HepG2 (cell line): ENCODE measurements around the gene EIF4G3. TPM values are rescaled to one million over a fixed set of nuclear protein-coding genes. Genes with fewer than 3 reads are reported as not detected.

ENCODE experiments used
- ATAC-seq: fragments of 200-7000 bp; cut with Tn5 transposase; 3 replicates; pipeline ENCODE4 v1.9.1; 2020; ENCODE audit warnings: mild to moderate bottlenecking, moderate library complexity
- BruUV-seq: library from RNA; stranded (reverse); fragments of 400-500 nt; replicated peaks from 2 replicates; lab custom pipeline; 2021; lab: Mats Ljungman, UMichigan
- CTCF ChIA-PET: fragments of 300-600 bp; formaldehyde crosslinking; extraction: SDS; loops from one replicate; lab custom pipeline; 2021; ENCODE audit warnings: low total read pairs, inconsistent platforms, low intra/inter-chr PET ratio; lab: Yijun Ruan, JAX
- POLR2A ChIA-PET: fragments of 350-600 bp; sonication (Branson Sonifier 250); formaldehyde crosslinking; loops from one replicate; lab custom pipeline; 2020; ENCODE audit warnings: antibody characterized with exemption, inconsistent platforms; lab: Yijun Ruan, JAX
- DNase-seq: peaks from one replicate; pipeline ENCODE4 v3.0.0-alpha.2; 2015; ENCODE audit warnings: low spot score
- FAIRE-seq: peaks from 3 replicates; lab custom pipeline; 2011; peaks lifted over from hg19 to GRCh38; lab: Jason Lieb, UNC
- H2AFZ ChIP-seq: one replicate; pipeline ENCODE4 v1.6.1; 2011; ENCODE audit warnings: low read length, inconsistent platforms
- H3K27ac ChIP-seq: fragments of 300-600 bp; 3 replicates; pipeline ENCODE4 v1.8.0; 2011; ENCODE audit warnings: mixed run types, mild to moderate bottlenecking, mixed read lengths, low read length, inconsistent platforms; ENCODE audit not compliant: insufficient read depth; ENCODE audit errors: extremely low read length
- H3K27me3 ChIP-seq, 2 experiments: fragments of 200-600 bp in 1 of 2; 2 replicates in 1 of 2; 3 replicates in 1 of 2; pipeline versions ENCODE4 v1.6.0 to v1.8.0; 2011; ENCODE audit warnings: low read length in 2 of 2, mild to moderate bottlenecking in 2 of 2, moderate library complexity in 2 of 2, inconsistent platforms in 1 of 2; ENCODE audit not compliant: insufficient read depth in 2 of 2, control insufficient read depth in 1 of 2
- H3K36me3 ChIP-seq, 2 experiments: fragments of 200-600 bp in 1 of 2; replicated peaks in 1 of 2; 2 replicates in 1 of 2; 3 replicates in 1 of 2; pipeline versions ENCODE4 v1.5.1 to v1.8.0; 2011; ENCODE audit warnings: low read length in 2 of 2, inconsistent platforms in 1 of 2; ENCODE audit not compliant: insufficient read depth in 2 of 2, control insufficient read depth in 1 of 2
- H3K4me1 ChIP-seq: 2 replicates; pipeline ENCODE4 v1.5.1; 2012; ENCODE audit warnings: low read length, inconsistent platforms; ENCODE audit not compliant: insufficient read depth
- H3K4me2 ChIP-seq: 2 replicates; pipeline ENCODE4 v1.6.0; 2011; ENCODE audit warnings: low read depth, low read length, inconsistent platforms
- H3K4me3 ChIP-seq, 3 experiments: fragments of 200-600 bp in 1 of 3; sonication (generic), shearing (Covaris generic) in 1 of 3; replicated peaks in 1 of 3; 2 replicates each; pipeline ENCODE4 v1.5.1; 2011 to 2016; ENCODE audit warnings: low read length in 3 of 3, inconsistent platforms in 2 of 3, low read depth in 2 of 3, mild to moderate bottlenecking in 2 of 3, control low read depth in 1 of 3, mixed read lengths in 1 of 3; ENCODE audit not compliant: insufficient read depth in 1 of 3
- H3K79me2 ChIP-seq: one replicate; pipeline ENCODE4 v1.6.1; 2011; ENCODE audit warnings: low read length, inconsistent platforms; ENCODE audit not compliant: insufficient read depth
- H3K9ac ChIP-seq: 2 replicates; pipeline ENCODE4 v1.6.0; 2011; ENCODE audit warnings: mild to moderate bottlenecking, low read depth, low read length, inconsistent platforms; ENCODE audit not compliant: insufficient read depth
- H3K9me3 ChIP-seq: 2 replicates; pipeline ENCODE4 v1.5.1; 2012; ENCODE audit warnings: mild to moderate bottlenecking, low read length
- H4K20me1 ChIP-seq: 2 replicates; pipeline ENCODE4 v1.6.0; 2011; ENCODE audit warnings: inconsistent platforms, mild to moderate bottlenecking, low read length, moderate library complexity; ENCODE audit not compliant: insufficient read depth
- EEA1 ChIP-seq: sonication (generic); formaldehyde crosslinking; IDR thresholded peaks from 2 replicates; pipeline ENCODE4 v1.5.1; 2020; ENCODE audit warnings: mild to moderate bottlenecking, missing genetic modification reagents, borderline replicate concordance
- ERF ChIP-seq: IDR thresholded peaks from 2 replicates; pipeline ENCODE4 v1.6.1; 2018; ENCODE audit warnings: missing biosample characterization, missing genetic modification reagents
- FOSL1 ChIP-seq: sonication (generic); formaldehyde crosslinking; IDR thresholded peaks from 2 replicates; pipeline ENCODE4 v1.9.0; 2021; ENCODE audit warnings: missing genetic modification reagents, borderline replicate concordance
- HMGA1 ChIP-seq: sonication (generic); formaldehyde crosslinking; conservative IDR thresholded peaks from 2 replicates; pipeline ENCODE4 v1.4.0; 2020; ENCODE audit warnings: missing genetic modification reagents
- HNRNPH1 ChIP-seq: fragments of 200-400 bp; formaldehyde crosslinking; optimal IDR thresholded peaks from 2 replicates; pipeline ENCODE3; 2017; ENCODE audit warnings: mild to moderate bottlenecking, low read depth, low read length
- JUND ChIP-seq: sonication (generic); formaldehyde crosslinking; IDR thresholded peaks from 2 replicates; pipeline ENCODE4 v1.8.0; 2022; ENCODE audit warnings: mild to moderate bottlenecking, missing genetic modification reagents
- KLF12 ChIP-seq: sonication (generic); formaldehyde crosslinking; IDR thresholded peaks from 2 replicates; pipeline ENCODE4 v1.4.0; 2020; ENCODE audit warnings: missing genetic modification reagents, borderline replicate concordance
- MAFG ChIP-seq: sonication (generic); formaldehyde crosslinking; IDR thresholded peaks from 2 replicates; pipeline ENCODE4 v1.5.1; 2020; ENCODE audit warnings: mild to moderate bottlenecking, missing genetic modification reagents
- MEF2D ChIP-seq: sonication (generic); formaldehyde crosslinking; IDR thresholded peaks from 2 replicates; pipeline ENCODE4 v1.5.1; 2020; ENCODE audit warnings: mild to moderate bottlenecking, missing genetic modification reagents
- POLR2AphosphoS5 ChIP-seq: IDR thresholded peaks from 2 replicates; pipeline ENCODE4 v1.6.1; 2012; ENCODE audit warnings: low read depth, low read length
- ZFP82 ChIP-seq: sonication (generic); formaldehyde crosslinking; IDR thresholded peaks from 2 replicates; pipeline ENCODE4 v1.5.1; 2020; ENCODE audit warnings: mild to moderate bottlenecking, missing genetic modification reagents, borderline replicate concordance
- ZNF160 ChIP-seq: sonication (generic); formaldehyde crosslinking; IDR thresholded peaks from 2 replicates; pipeline ENCODE4 v1.8.0; 2022; ENCODE audit warnings: mild to moderate bottlenecking, inconsistent platforms, missing genetic modification reagents
- ZNF256 ChIP-seq: sonication (generic); formaldehyde crosslinking; conservative IDR thresholded peaks from 2 replicates; pipeline ENCODE4 v1.4.0; 2020; ENCODE audit warnings: missing genetic modification reagents
- ZNF766 ChIP-seq: sonication (generic); formaldehyde crosslinking; IDR thresholded peaks from 2 replicates; pipeline ENCODE4 v1.5.0; 2020; ENCODE audit warnings: missing genetic modification reagents, borderline replicate concordance
- ZNF792 ChIP-seq: IDR thresholded peaks from 2 replicates; pipeline ENCODE4 v1.6.1; 2016
- WGBS: methylation state at CpG from one replicate; pipeline ENCODE4 v1.1.6; 2017; ENCODE audit warnings: low lambda C conversion rate; 5-methylcytosine and 5-hydroxymethylcytosine counted together
- in situ Hi-C: cut with HindIII; loops from 2 replicates; pipeline ENCODE4 v1.10.0; 2017; ENCODE audit warnings: low pct_unique_long_range_greater_than_20kb; ENCODE audit not compliant: extremely low pct_ligation_motif_present
- intact Hi-C: fragments of 100-400 bp; cut with micrococcal nuclease; formaldehyde crosslinking; loops from one replicate; pipeline ENCODE4 v1.10.0; 2022; ENCODE audit not compliant: unreplicated experiment
- polyA plus RNA-seq, 8 experiments: library from polyadenylated mRNA; depleted of rRNA in 3 of 8; stranded (reverse) in 7 of 8; unstranded in 1 of 8; fragments of >200 nt; fragmentation: Illumina TruSeq in 4 of 8; extraction: Trizol in 4 of 8; gene quantifications; 2 replicates each; pipeline versions ENCODE4 v1.2.1 to v1.2.3, GENCODE V29; 2011 to 2016; ENCODE audit warnings: low read depth in 4 of 8, missing spikeins in 1 of 8, mixed read lengths in 1 of 8; ENCODE audit not compliant: insufficient read depth in 1 of 8
- total RNA-seq, 5 experiments: library from RNA; depleted of rRNA; stranded (reverse); fragments of >200 nt; fragmentation: Illumina TruSeq; extraction: Trizol; gene quantifications; 2 replicates each; pipeline ENCODE4 v1.2.3, GENCODE V29; 2016; ENCODE audit warnings: low read depth in 1 of 5

Gene EIF4G3
- total and polyA plus RNA-seq, 2 of the 13 experiments (the other 11 are each of a cell fraction or from before 2014, with no cell fraction given), result 22.2 to 27.6 TPM

DNA sequence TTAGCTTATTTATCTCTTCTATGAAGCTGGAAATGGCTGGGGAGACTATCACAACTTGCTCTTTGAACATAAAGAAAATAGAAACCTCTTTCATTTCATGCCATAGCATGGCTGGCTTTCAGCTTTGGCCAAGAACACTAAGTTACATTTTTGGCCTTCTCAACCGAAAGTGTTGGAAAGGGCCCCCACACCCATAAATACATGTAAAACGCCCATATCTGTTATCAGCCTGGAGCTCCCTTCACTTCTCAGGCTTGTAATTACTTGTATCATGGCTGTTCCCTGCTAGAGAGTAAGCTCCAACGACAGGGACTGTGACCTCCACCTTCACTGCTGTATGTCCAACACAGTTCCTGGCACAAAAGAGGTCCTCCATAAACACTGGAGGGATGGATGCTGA is 12.7 kb upstream of the EIF4G3 start:
- POLR2A ChIA-PET, result no interaction called here

DNA sequence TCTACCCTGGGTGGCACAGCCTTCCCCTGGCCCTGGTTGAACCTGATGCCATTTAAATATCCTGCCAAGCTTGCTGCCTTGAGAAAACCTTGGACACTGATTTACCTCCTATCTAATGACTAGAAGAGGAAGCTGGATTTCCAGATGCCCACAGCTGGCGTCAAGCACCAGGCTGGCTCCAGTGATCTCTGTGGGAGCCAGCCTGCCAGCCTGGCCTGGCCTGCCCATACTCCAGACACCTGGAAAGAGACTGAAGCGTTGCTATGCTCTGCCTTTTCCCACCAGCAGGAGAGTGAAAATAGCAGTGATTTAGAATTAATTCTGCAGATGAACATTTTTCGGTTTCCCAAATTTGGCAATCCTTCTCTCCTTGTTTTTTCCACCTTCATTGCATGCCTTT is 11.5 kb upstream of the EIF4G3 start:
- BruUV-seq, result no TSS peak
- H3K9me3 ChIP-seq, result no peaks in the 10 kb centered on the region
- ATAC-seq (no peak), DNase-seq (no peak), FAIRE-seq (no peak)
- no peak for TF ChIP-seq KLF12 (CRISPR knock-in tag)
- no peak for TF ChIP-seq MEF2D (CRISPR knock-in tag)
- no peak for TF ChIP-seq ZFP82 (CRISPR knock-in tag)
- TF ChIP-seq EEA1 (CRISPR knock-in tag), result no peak
- no peak for TF ChIP-seq ERF
- no peak for TF ChIP-seq HNRNPH1
- TF ChIP-seq FOSL1 (CRISPR knock-in tag), result no peak
- POLR2A ChIA-PET, result no interaction called here
- 63% methylated on average over 3 of the region's 3 CpGs for WGBS
- H3K4me1 ChIP-seq, result peaks cover 14% of the 10 kb centered on the region
- H4K20me1 ChIP-seq, result no peaks in the 10 kb centered on the region
- H3K9ac ChIP-seq, result no peak overlapping the region
- no peak overlapping the region for H2AFZ ChIP-seq
- H3K27ac ChIP-seq, result no peak overlapping the region
- intact Hi-C loops, result no loop called here
- no peaks in the 10 kb centered on the region for H3K36me3 ChIP-seq
- H3K4me2 ChIP-seq, result no peak overlapping the region
- CTCF ChIA-PET, result no interaction called here
- in situ Hi-C loops, result loop anchor here (25.0 kb wide), 1 partner anchor 201 kb away; no protein-coding TSS in a partner anchor
- no peaks in the 10 kb centered on the region for H3K79me2 ChIP-seq
- H3K4me3 ChIP-seq, result no peak overlapping the region
- peaks cover 0 to 4% of the 10 kb centered on the region in 2 experiments; a peak in 1 of 5 replicates for H3K27me3 ChIP-seq

More for the DNA sequence above, 12.7 kb upstream of the EIF4G3 start:
- Histone ChIP-seq H3K4me3 (no peak overlapping the region), H2AFZ (no peak overlapping the region), H4K20me1 (no peaks in the 10 kb centered on the region), H3K27me3 (peaks cover 0 to 4% of the 10 kb centered on the region in 2 experiments; a peak in 1 of 5 replicates), H3K9ac (no peak overlapping the region), H3K4me2 (no peak overlapping the region), H3K4me1 (peaks cover 14% of the 10 kb centered on the region), H3K27ac (no peak overlapping the region), H3K79me2 (no peaks in the 10 kb centered on the region), H3K9me3 (no peaks in the 10 kb centered on the region), H3K36me3 (no peaks in the 10 kb centered on the region)
- no TSS peak for BruUV-seq
- in situ Hi-C loops, result loop anchor here (25.0 kb wide), 1 partner anchor 202 kb away; no protein-coding TSS in a partner anchor
- CTCF ChIA-PET, result no interaction called here
- TF ChIP-seq HMGA1 (CRISPR knock-in tag), result no peak
- TF ChIP-seq ZNF792 (CRISPR knock-in tag), result no peak
- TF ChIP-seq JUND (CRISPR knock-in tag), result no peak
- TF ChIP-seq MAFG (CRISPR knock-in tag), result no peak
- no peak for TF ChIP-seq ZNF766 (CRISPR knock-in tag)
- no peak for TF ChIP-seq POLR2AphosphoS5
- TF ChIP-seq ZNF256, result no peak
- TF ChIP-seq ZNF160 (CRISPR knock-in tag), result no peak
- DNase-seq (no peak), ATAC-seq (no peak; the same call in 2 of the 3 replicates), FAIRE-seq (no peak)
- 0% methylated on average over 3 of the region's 3 CpGs for WGBS
- intact Hi-C loops, result no loop called here
